NCI-H446 (cell line): ENCODE results near the gene SDCBP2.
A peak's percentile ranks its signal among the peaks of the same experiment; 100 is the strongest.

Experiments used
- DNase-seq, 2 experiments: peaks; one replicate each; lab custom pipeline; 2025; lab: John Stamatoyannopoulos, UW

The SDCBP2 gene

GRCh38 chr20:1274485-1275311 is 54.2 kb downstream of the SDCBP2 start:
- peak; percentile 54 to 88 for DNase-seq

GRCh38 chr20:1273366-1273765 is 55.6 kb downstream of the SDCBP2 start:
- no peak for DNase-seq

GRCh38 chr20:1272368-1273100 is 56.4 kb downstream of the SDCBP2 start:
- peak in 1 of 2 experiments; percentile 30 for DNase-seq

GRCh38 chr20:1269850-1270249 is 59.1 kb downstream of the SDCBP2 start:
- DNase-seq: no peak

GRCh38 chr20:1269235-1269634 is 59.7 kb downstream of the SDCBP2 start:
- no peak for DNase-seq

- DNase-seq: no peak
These were observed 61.0 kb downstream of the SDCBP2 start for GRCh38 chr20:1267809-1268374.

- no peak for DNase-seq
These were observed 61.8 kb downstream of the SDCBP2 start for GRCh38 chr20:1267161-1267560.

GRCh38 chr20:1266167-1266973 is 62.6 kb downstream of the SDCBP2 start, which contains the start of gene SNPH:
SNPH (plus strand) TSS chr20:1266294; CDS start chr20:1296240, 29,946 bp downstream.
- DNase-seq: no peak

- DNase-seq: no peak
These were observed 63.1 kb downstream of the SDCBP2 start for GRCh38 chr20:1265916-1266166.

GRCh38 chr20:1265226-1265915 is 63.6 kb downstream of the SDCBP2 start:
- DNase-seq: no peak

- no peak for DNase-seq
These were observed 64.2 kb downstream of the SDCBP2 start for GRCh38 chr20:1264727-1265126.

GRCh38 chr20:1263853-1264252 is 65.1 kb downstream of the SDCBP2 start:
- DNase-seq: no peak
